PC-9 (cell line): ENCODE measurements around the gene SEMA3E.

Experiments
- EZH2 ChIP-seq: fragments of 200-600 bp; sonication (generic); IDR thresholded peaks from 2 replicates; pipeline ENCODE4 v1.8.0; 2017; ENCODE audit warnings: antibody characterized with exemption, low read depth
- TF ChIP-seq, protein P1 (sequence below): fragments of 200-600 bp; sonication (generic); conservative IDR thresholded peaks from 2 replicates; pipeline ENCODE4 v1.6.1; 2017; ENCODE audit warnings: mixed run types, antibody characterized with exemption, mild to moderate bottlenecking, moderate library complexity

DNA sequence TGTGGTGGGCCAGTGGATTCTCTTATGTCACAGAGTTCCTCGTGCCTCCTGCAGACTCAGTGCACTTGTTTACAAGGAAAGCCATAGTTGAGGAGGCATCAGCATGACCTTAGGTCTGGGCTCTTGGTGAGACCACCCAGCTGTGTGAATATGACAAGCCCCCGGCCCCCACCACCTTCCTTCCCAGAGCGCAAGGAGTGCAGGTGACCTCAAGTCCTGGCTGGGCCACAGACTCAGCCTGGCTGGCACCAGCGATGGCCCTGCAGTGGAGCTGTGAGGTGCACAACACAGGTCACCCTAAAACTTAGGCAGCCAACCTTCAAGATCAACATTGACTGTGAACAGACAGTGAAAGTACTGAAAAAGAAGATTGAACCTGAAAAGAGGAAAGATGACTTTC lies 14.2 kb upstream of the SEMA3E start:
- TF ChIP-seq, protein P1, sequence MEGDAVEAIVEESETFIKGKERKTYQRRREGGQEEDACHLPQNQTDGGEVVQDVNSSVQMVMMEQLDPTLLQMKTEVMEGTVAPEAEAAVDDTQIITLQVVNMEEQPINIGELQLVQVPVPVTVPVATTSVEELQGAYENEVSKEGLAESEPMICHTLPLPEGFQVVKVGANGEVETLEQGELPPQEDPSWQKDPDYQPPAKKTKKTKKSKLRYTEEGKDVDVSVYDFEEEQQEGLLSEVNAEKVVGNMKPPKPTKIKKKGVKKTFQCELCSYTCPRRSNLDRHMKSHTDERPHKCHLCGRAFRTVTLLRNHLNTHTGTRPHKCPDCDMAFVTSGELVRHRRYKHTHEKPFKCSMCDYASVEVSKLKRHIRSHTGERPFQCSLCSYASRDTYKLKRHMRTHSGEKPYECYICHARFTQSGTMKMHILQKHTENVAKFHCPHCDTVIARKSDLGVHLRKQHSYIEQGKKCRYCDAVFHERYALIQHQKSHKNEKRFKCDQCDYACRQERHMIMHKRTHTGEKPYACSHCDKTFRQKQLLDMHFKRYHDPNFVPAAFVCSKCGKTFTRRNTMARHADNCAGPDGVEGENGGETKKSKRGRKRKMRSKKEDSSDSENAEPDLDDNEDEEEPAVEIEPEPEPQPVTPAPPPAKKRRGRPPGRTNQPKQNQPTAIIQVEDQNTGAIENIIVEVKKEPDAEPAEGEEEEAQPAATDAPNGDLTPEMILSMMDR: no peak
- no peak for TF ChIP-seq EZH2
